OCI-LY7 (cell line): ENCODE measurements around the gene CADM2. TPM values are rescaled to one million over a fixed set of nuclear protein-coding genes. Genes with fewer than 3 reads are reported as not detected.

Source experiments
- BruUV-seq: library from RNA; stranded (reverse); fragments of 400-500 nt; replicated peaks from 2 replicates; lab custom pipeline; 2021; lab: Mats Ljungman, UMichigan
- CTCF ChIA-PET: fragments of 300-600 bp; sonication (Branson Sonifier 250); formaldehyde crosslinking; loops from one replicate; lab custom pipeline; 2022; ENCODE audit warnings: antibody characterized with exemption; ENCODE audit not compliant: unreplicated experiment; lab: Charles Lee
- POLR2A ChIA-PET: fragments of 300-600 bp; sonication (Branson Sonifier 250); formaldehyde crosslinking; loops from one replicate; lab custom pipeline; 2022; ENCODE audit warnings: antibody characterized with exemption; lab: Charles Lee
- DNase-seq: peaks from one replicate; pipeline ENCODE4 v3.0.0-alpha.2; 2015; ENCODE audit warnings: low spot score
- H2AFZ ChIP-seq: fragments of 200-600 bp; sonication (generic), shearing (Covaris generic); 2 replicates; pipeline ENCODE4 v1.6.1; 2014; ENCODE audit warnings: mild to moderate bottlenecking, antibody characterized with exemption, low read length, moderate library complexity
- H3K27ac ChIP-seq: fragments of 200-600 bp; sonication (generic); 2 replicates; pipeline ENCODE4 v1.5.1; 2014; ENCODE audit warnings: mixed run types, low read depth, mild to moderate bottlenecking, moderate library complexity, low read length, inconsistent platforms; ENCODE audit not compliant: poor library complexity, severe bottlenecking
- H3K36me3 ChIP-seq: fragments of 200-600 bp; sonication (generic); 2 replicates; pipeline ENCODE4 v1.6.1; 2014; ENCODE audit warnings: mild to moderate bottlenecking, antibody characterized with exemption, low read length, moderate library complexity, mixed read lengths; ENCODE audit not compliant: insufficient read depth
- H3K4me1 ChIP-seq: fragments of 200-600 bp; sonication (generic); 2 replicates; pipeline ENCODE4 v1.5.1; 2014; ENCODE audit warnings: mild to moderate bottlenecking, low read length; ENCODE audit not compliant: insufficient read depth, poor library complexity, severe bottlenecking
- H3K4me2 ChIP-seq: fragments of 200-600 bp; sonication (generic); 2 replicates; pipeline ENCODE4 v1.6.1; 2014; ENCODE audit warnings: mild to moderate bottlenecking, low read length
- H3K4me3 ChIP-seq: fragments of 200-600 bp; sonication (generic); 2 replicates; pipeline ENCODE4 v1.5.1; 2014; ENCODE audit warnings: mild to moderate bottlenecking, low read depth, low read length; ENCODE audit not compliant: poor library complexity, severe bottlenecking
- H3K79me2 ChIP-seq: fragments of 200-600 bp; sonication (generic); 2 replicates; pipeline ENCODE4 v1.6.1; 2016; ENCODE audit warnings: low read depth, mild to moderate bottlenecking, low read length, moderate library complexity, mixed read lengths; ENCODE audit not compliant: insufficient read depth
- H3K9me2 ChIP-seq: fragments of 200-600 bp; sonication (generic); 2 replicates; pipeline ENCODE4 v1.6.1; 2016; ENCODE audit warnings: mild to moderate bottlenecking, low read length, mixed read lengths; ENCODE audit not compliant: insufficient read depth
- H3K9me3 ChIP-seq: fragments of 200-600 bp; sonication (generic); 2 replicates; pipeline ENCODE4 v1.6.1; 2014; ENCODE audit warnings: mild to moderate bottlenecking, mixed run types, low read length, mixed read lengths
- H4K20me1 ChIP-seq: fragments of 200-600 bp; sonication (generic); 2 replicates; pipeline ENCODE4 v1.6.1; 2014; ENCODE audit warnings: mild to moderate bottlenecking, antibody characterized with exemption, low read length, moderate library complexity, mixed read lengths; ENCODE audit not compliant: insufficient read depth
- CTCF ChIP-seq: fragments of 200-600 bp; sonication (generic); conservative IDR thresholded peaks from 2 replicates; pipeline ENCODE4 v1.5.1; 2014; ENCODE audit warnings: mild to moderate bottlenecking, antibody characterized with exemption, low read length, moderate library complexity, mixed read lengths
- EZH2phosphoT487 ChIP-seq: fragments of 200-600 bp; sonication (generic); IDR thresholded peaks from 2 replicates; pipeline ENCODE4 v1.6.1; 2018; ENCODE audit warnings: low read depth, borderline replicate concordance, mild to moderate bottlenecking, mixed run types, antibody characterized with exemption, low read length, moderate library complexity, mixed read lengths
- intact Hi-C: fragments of 100-400 bp; cut with micrococcal nuclease; formaldehyde crosslinking; loops from one replicate; pipeline ENCODE4 v1.10.0; 2022; ENCODE audit not compliant: unreplicated experiment
- total RNA-seq, 2 experiments: library from RNA; depleted of rRNA in 1 of 2; stranded (reverse); fragments of >200 nt in 1 of 2; shearing (Covaris generic) in 1 of 2; gene quantifications; 2 replicates each; pipeline ENCODE4 v1.2.3, GENCODE V29; 2014 to 2022

Gene CADM2
- total RNA-seq, 2 experiments from 2014 or later: not detected

DNA sequence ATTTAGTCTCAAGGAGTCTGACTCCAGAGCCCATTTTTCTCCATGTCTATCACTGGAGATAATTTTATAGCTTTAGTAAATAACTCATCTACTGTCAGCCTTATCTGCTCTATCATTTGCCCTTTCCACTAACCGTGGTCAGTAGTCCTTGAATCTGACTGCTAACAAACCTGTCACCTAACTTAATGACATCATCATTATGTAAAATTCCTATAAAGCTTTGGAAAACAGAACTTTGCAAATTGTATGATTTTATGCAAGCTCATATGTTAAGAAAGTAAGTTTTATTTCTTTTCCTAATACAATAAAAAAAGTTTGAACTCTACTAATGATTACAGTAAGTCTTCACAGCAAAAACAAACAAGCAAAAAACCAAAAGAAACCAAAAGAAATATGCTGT, 293.9 kb downstream of the CADM2 start:
- H4K20me1 ChIP-seq: no peaks in the 10 kb centered on the region
- no peaks in the 10 kb centered on the region for H3K36me3 ChIP-seq
- H3K79me2 ChIP-seq: no peaks in the 10 kb centered on the region
- no peak for DNase-seq
- H3K4me1 ChIP-seq: no peaks in the 10 kb centered on the region
- ChIA-PET POLR2A (no interaction called here), CTCF (no interaction called here)
- H3K9me2 ChIP-seq: no peaks in the 10 kb centered on the region
- H2AFZ ChIP-seq: no peak overlapping the region
- no peak overlapping the region for H3K27ac ChIP-seq
- TF ChIP-seq EZH2phosphoT487: no peak
- TF ChIP-seq CTCF: no peak
- H3K4me3 ChIP-seq: no peak overlapping the region
- no TSS peak for BruUV-seq
- no peaks in the 10 kb centered on the region for H3K9me3 ChIP-seq
- no peak overlapping the region for H3K4me2 ChIP-seq
- intact Hi-C loops: no loop called here

DNA sequence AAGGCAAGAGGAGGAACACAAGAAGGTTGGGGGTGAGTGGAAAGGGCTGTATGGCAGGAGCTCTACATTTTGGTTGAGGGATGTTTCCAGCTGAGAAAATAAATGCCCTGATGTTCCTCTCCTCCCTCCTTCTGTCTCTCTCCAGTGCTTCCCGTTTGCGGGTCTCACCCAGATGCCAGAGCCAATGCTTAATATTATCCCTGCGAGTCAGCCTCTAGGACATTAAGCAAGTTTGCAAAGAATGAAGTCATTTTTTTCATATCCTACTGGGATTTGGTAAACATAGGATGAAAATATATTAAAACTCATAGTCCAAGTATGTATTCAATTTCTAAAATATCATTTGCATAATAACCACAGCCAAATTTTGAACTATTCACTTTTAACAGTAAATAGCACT, 295.9 kb downstream of the CADM2 start:
- CTCF ChIA-PET: no interaction called here

DNA sequence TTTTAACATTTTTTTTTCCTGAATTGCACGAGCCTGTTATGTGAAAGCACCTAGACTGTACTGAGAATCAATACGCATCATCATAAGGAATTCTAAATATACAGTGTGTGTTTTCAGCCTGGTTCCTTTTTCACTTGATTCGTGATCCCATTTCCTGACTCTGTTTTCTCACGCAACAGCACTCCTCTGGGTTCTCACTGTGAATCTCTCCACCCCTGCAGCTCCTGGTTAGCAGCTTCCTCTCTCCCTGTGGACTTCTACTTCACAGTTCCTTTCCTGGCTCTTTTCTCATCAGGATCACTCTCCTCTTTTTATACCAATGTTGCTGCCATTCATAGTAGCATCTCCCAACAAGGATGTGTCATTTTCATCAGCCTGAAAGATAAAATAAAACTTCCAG, 297.2 kb downstream of the CADM2 start:
- BruUV-seq: no TSS peak

More for the DNA sequence above, 295.9 kb downstream of the CADM2 start:
- Histone ChIP-seq H3K4me3 (no peak overlapping the region), H4K20me1 (no peaks in the 10 kb centered on the region), H3K36me3 (no peaks in the 10 kb centered on the region), H3K79me2 (no peaks in the 10 kb centered on the region), H3K4me2 (no peak overlapping the region), H3K4me1 (no peaks in the 10 kb centered on the region), H3K27ac (no peak overlapping the region), H3K9me3 (no peaks in the 10 kb centered on the region), H2AFZ (no peak overlapping the region), H3K9me2 (no peaks in the 10 kb centered on the region)
- no TSS peak for BruUV-seq
- POLR2A ChIA-PET: no interaction called here
- TF ChIP-seq CTCF (no peak), EZH2phosphoT487 (no peak)
- intact Hi-C loops: no loop called here
- DNase-seq: no peak

More for the DNA sequence above, 297.2 kb downstream of the CADM2 start:
- Histone ChIP-seq H3K9me2 (no peaks in the 10 kb centered on the region), H2AFZ (no peak overlapping the region), H3K79me2 (no peaks in the 10 kb centered on the region), H3K27ac (no peak overlapping the region), H3K4me3 (no peak overlapping the region), H3K4me2 (no peak overlapping the region), H3K36me3 (no peaks in the 10 kb centered on the region), H3K4me1 (no peaks in the 10 kb centered on the region), H3K9me3 (no peaks in the 10 kb centered on the region), H4K20me1 (no peaks in the 10 kb centered on the region)
- DNase-seq: no peak
- TF ChIP-seq EZH2phosphoT487: no peak
- TF ChIP-seq CTCF: no peak
- ChIA-PET POLR2A (no interaction called here), CTCF (no interaction called here)
- intact Hi-C loops: no loop called here
